PC-3 (cell line): Measurements from ENCODE around the gene RAB44.

ENCODE experiments used
- CTCF ChIP-seq: fragments of 300-600 bp; sonication (generic); conservative IDR thresholded peaks from 2 replicates; pipeline ENCODE4 v1.5.1; 2017; ENCODE audit warnings: antibody characterized with exemption, low read depth, mild to moderate bottlenecking, low read length
- EZH2 ChIP-seq: fragments of 300-600 bp; sonication (generic); IDR thresholded peaks from one replicate; pipeline ENCODE4 v1.6.1; 2017; ENCODE audit warnings: antibody characterized with exemption, mild to moderate bottlenecking, low read length; ENCODE audit not compliant: unreplicated experiment
- EZH2phosphoT487 ChIP-seq: fragments of 300-600 bp; sonication (generic); IDR thresholded peaks from 2 replicates; pipeline ENCODE4 v1.6.1; 2018; ENCODE audit warnings: mild to moderate bottlenecking, antibody characterized with exemption, low read length, borderline replicate concordance

- TF ChIP-seq CTCF (no peak), EZH2phosphoT487 (no peak), EZH2 (no peak)
Observed at GRCh38 chr6:36650848-36651478, 46.7 kb upstream of the RAB44 start.
